K562 (cell line): ENCODE data around the gene LST1. TPM values are rescaled to one million over a fixed set of nuclear protein-coding genes. Genes with fewer than 3 reads are reported as not detected.

Experiments
- ATAC-seq: fragments of 200-7000 bp; cut with Tn5 transposase; 3 replicates; pipeline ENCODE4 v1.9.1; 2020; ENCODE audit warnings: moderate library complexity
- BruUV-seq: library from RNA; stranded (reverse); fragments of 400-500 nt; replicated peaks from 2 replicates; lab custom pipeline; 2021; lab: Mats Ljungman, UMichigan
- CTCF ChIA-PET: fragments of 300-600 bp; formaldehyde crosslinking; extraction: SDS; loops from one replicate; lab custom pipeline; 2021; ENCODE audit warnings: low intra/inter-chr PET ratio; lab: Yijun Ruan, JAX
- POLR2A ChIA-PET: fragments of 300-600, 350-650 bp; sonication (Branson Sonifier 250); formaldehyde crosslinking; extraction: SDS; loops from one replicate; lab custom pipeline; 2021; ENCODE audit warnings: antibody characterized with exemption, inconsistent platforms; lab: Yijun Ruan, JAX
- DNase-seq, 4 experiments: peaks; one replicate each; pipeline versions ENCODE4 v3.0.0 to v3.0.0-alpha.2; 2011 to 2018; ENCODE audit warnings: low spot score in 3 of 4, mixed read lengths in 3 of 4; ENCODE audit errors: extremely low read depth in 1 of 4
- FAIRE-seq: peaks from 2 replicates; lab custom pipeline; 2011; peaks lifted over from hg19 to GRCh38; lab: Jason Lieb, UNC
- H2AFZ ChIP-seq: 2 replicates; pipeline ENCODE4 v1.6.0; 2011; ENCODE audit warnings: low read depth, low read length, control low read depth, inconsistent platforms
- H3K27ac ChIP-seq: fragments of 200-600 bp; 3 replicates; pipeline ENCODE4 v1.8.0; 2011; ENCODE audit warnings: low read depth, mild to moderate bottlenecking, control low read depth, inconsistent platforms, low read length, moderate library complexity, mixed read lengths; ENCODE audit errors: extremely low read depth
- H3K27me3 ChIP-seq, 2 experiments: fragments of 300-600 bp in 1 of 2; 2 replicates in 1 of 2; 3 replicates in 1 of 2; pipeline versions ENCODE4 v1.6.0 to v1.8.0; 2011; ENCODE audit warnings: inconsistent platforms in 2 of 2, low read length in 2 of 2, mild to moderate bottlenecking in 1 of 2, mixed read lengths in 1 of 2, moderate library complexity in 1 of 2; ENCODE audit not compliant: control insufficient read depth in 2 of 2, insufficient read depth in 2 of 2
- H3K36me3 ChIP-seq: fragments of 300-600 bp; 3 replicates; pipeline ENCODE4 v1.8.0; 2011; ENCODE audit warnings: mild to moderate bottlenecking, low read length, inconsistent platforms; ENCODE audit not compliant: control insufficient read depth, insufficient read depth
- H3K4me1 ChIP-seq, 2 experiments: fragments of 200-600 bp in 1 of 2; replicated peaks in 1 of 2; 2 replicates in 1 of 2; 3 replicates in 1 of 2; pipeline versions ENCODE4 v1.5.1 to v1.8.0; 2011; ENCODE audit warnings: inconsistent platforms in 2 of 2, low read length in 2 of 2, mild to moderate bottlenecking in 1 of 2, mixed read lengths in 1 of 2, moderate library complexity in 1 of 2; ENCODE audit not compliant: control insufficient read depth in 2 of 2, insufficient read depth in 2 of 2
- H3K4me2 ChIP-seq: 2 replicates; pipeline ENCODE4 v1.6.1; 2011; ENCODE audit warnings: low read length, control low read depth, inconsistent platforms, mixed read lengths; ENCODE audit not compliant: insufficient read depth
- H3K4me3 ChIP-seq: fragments of 200-600 bp; sonication (generic), shearing (Covaris generic); 2 replicates; pipeline ENCODE4 v1.5.1; 2016; ENCODE audit warnings: control low read depth, inconsistent platforms
- H3K79me2 ChIP-seq: fragments of 200-600 bp; 3 replicates; pipeline ENCODE4 v1.8.0; 2011; ENCODE audit warnings: low read length, inconsistent platforms; ENCODE audit not compliant: control insufficient read depth, insufficient read depth
- H3K9ac ChIP-seq, 2 experiments: 2 replicates each; pipeline versions ENCODE4 v1.6.0 to v1.6.1; 2011; ENCODE audit warnings: low read depth in 2 of 2, low read length in 2 of 2, control low read depth in 1 of 2, inconsistent platforms in 1 of 2, mild to moderate bottlenecking in 1 of 2, mixed read lengths in 1 of 2; ENCODE audit not compliant: insufficient read depth in 1 of 2
- H3K9me1 ChIP-seq: one replicate; pipeline ENCODE4 v1.6.0; 2011; ENCODE audit warnings: inconsistent platforms, mild to moderate bottlenecking, low read length, moderate library complexity; ENCODE audit not compliant: control insufficient read depth, insufficient read depth
- H3K9me3 ChIP-seq: replicated peaks from 2 replicates; pipeline ENCODE4 v1.5.1; 2011; ENCODE audit warnings: low read depth, low read length, inconsistent platforms; ENCODE audit not compliant: control insufficient read depth, insufficient read depth
- H4K20me1 ChIP-seq: replicated peaks from 2 replicates; pipeline ENCODE4 v1.6.1; 2011; ENCODE audit warnings: low read length, inconsistent platforms, mixed read lengths; ENCODE audit not compliant: control insufficient read depth, insufficient read depth
- CBFA2T2 ChIP-seq: fragments of 450-650 bp; conservative IDR thresholded peaks from 2 replicates; pipeline ENCODE4 v1.6.1; 2017; ENCODE audit warnings: mild to moderate bottlenecking
- CEBPB ChIP-seq: fragments of 450-650 bp; IDR thresholded peaks from 2 replicates; pipeline ENCODE4 v1.6.1; 2016; ENCODE audit warnings: missing genetic modification characterization, missing compliant biosample characterization
- CREB1 ChIP-seq, 2 experiments: sonication (generic) in 1 of 2; formaldehyde crosslinking in 1 of 2; IDR thresholded peaks; 2 replicates each; pipeline versions ENCODE4 v1.6.1 to v1.8.0; 2012 to 2022; ENCODE audit warnings: inconsistent platforms in 1 of 2, mild to moderate bottlenecking in 1 of 2, missing genetic modification reagents in 1 of 2, moderate library complexity in 1 of 2
- EWSR1 ChIP-seq: fragments of 450-650 bp; IDR thresholded peaks from 2 replicates; pipeline ENCODE4 v1.6.1; 2018; ENCODE audit warnings: borderline replicate concordance, mild to moderate bottlenecking, low read depth, moderate library complexity; ENCODE audit not compliant: partially characterized antibody
- HDGF ChIP-seq: fragments of 450-650 bp; IDR thresholded peaks from 2 replicates; pipeline ENCODE4 v1.6.1; 2016
- HMG20B ChIP-seq: fragments of 250-450 bp; sonication (Bioruptor Pico); IDR thresholded peaks from 2 replicates; pipeline ENCODE4 v1.5.0; 2021; ENCODE audit warnings: mild to moderate bottlenecking
- KLF10 ChIP-seq: fragments of 250-450 bp; sonication (Bioruptor Pico); IDR thresholded peaks from 2 replicates; pipeline ENCODE4 v1.6.1; 2021; ENCODE audit warnings: matching md5 sums
- NR2F6 ChIP-seq: fragments of 450-650 bp; formaldehyde crosslinking; IDR thresholded peaks from 2 replicates; pipeline ENCODE4 v1.4.0; 2020; ENCODE audit warnings: mild to moderate bottlenecking
- POLR2AphosphoS2 ChIP-seq: IDR thresholded peaks from 2 replicates; pipeline ENCODE4 v1.6.1; 2012; ENCODE audit warnings: low read length, improper control_type of control experiment
- RNF2 ChIP-seq: sonication (generic); IDR thresholded peaks from 2 replicates; pipeline ENCODE4 v1.6.1; 2016
- ZNF780A ChIP-seq: fragments of 250-450 bp; sonication (Bioruptor Pico); IDR thresholded peaks from 2 replicates; pipeline ENCODE4 v1.5.0; 2021; ENCODE audit warnings: mild to moderate bottlenecking
- ZSCAN32 ChIP-seq: fragments of 450-650 bp; formaldehyde crosslinking; IDR thresholded peaks from 2 replicates; pipeline ENCODE4 v1.4.0; 2020; ENCODE audit warnings: mild to moderate bottlenecking, moderate library complexity
- WGBS: fragments of 100-300 bp; shearing (Covaris generic); methylation state at CpG from one replicate; pipeline ENCODE4 v1.1.6; 2016; ENCODE audit warnings: low coverage, mixed read lengths; ENCODE audit not compliant: insufficient coverage; ENCODE audit errors: missing lambda C conversion rate; 5-methylcytosine and 5-hydroxymethylcytosine counted together
- in situ Hi-C: fragments of 300-500 bp; cut with MboI; formaldehyde crosslinking; loops from 4 replicates; pipeline ENCODE4 v1.15.0; 2018; ENCODE audit warnings: inconsistent platforms, mixed read lengths
- intact Hi-C: fragments of 100-400 bp; cut with micrococcal nuclease; formaldehyde crosslinking; loops from 2 replicates; pipeline ENCODE4 v1.14.2; 2022
- polyA plus RNA-seq, 8 experiments: library from polyadenylated mRNA; depleted of rRNA in 4 of 8; stranded (reverse) in 5 of 8; unstranded in 3 of 8; fragments of >200 nt; fragmentation: Nextera tagmentation in 2 of 8; fragmentation: Illumina TruSeq in 1 of 8; extraction: Ambion mirVana in 2 of 8; extraction: Trizol in 1 of 8; gene quantifications; 2 replicates each; pipeline versions ENCODE4 v1.2.1 to v1.2.3, GENCODE V29; 2011 to 2014; ENCODE audit warnings: inconsistent platforms in 1 of 8, missing spikeins in 1 of 8
- total RNA-seq, 7 experiments: library from RNA; depleted of rRNA in 6 of 7; stranded (reverse); fragments of >200 nt in 6 of 7; fragmentation: Illumina TruSeq in 2 of 7; extraction: Trizol in 2 of 7; gene quantifications; 2 replicates each; pipeline versions ENCODE4 v1.2.1 to v1.2.3, GENCODE V29; 2011 to 2021; ENCODE audit warnings: low replicate concordance in 1 of 7
- TF ChIP-seq, protein P1 (sequence below): sonication (generic); IDR thresholded peaks from 2 replicates; pipeline ENCODE4 v1.6.1; 2016
- TF ChIP-seq, protein P2 (sequence below), 3 experiments: fragments of 200-800 bp in 1 of 3; sonication (Bioruptor generic) in 1 of 3; sonication (generic) in 1 of 3; formaldehyde crosslinking in 1 of 3; IDR thresholded peaks; 2 replicates each; pipeline versions ENCODE4 v1.6.1 to v1.8.0; 2016 to 2022; ENCODE audit warnings: mild to moderate bottlenecking in 2 of 3, missing compliant biosample characterization in 2 of 3, missing genetic modification characterization in 2 of 3, missing genetic modification reagents in 1 of 3
- TF ChIP-seq, protein P3 (sequence below): sonication (generic); formaldehyde crosslinking; IDR thresholded peaks from 2 replicates; pipeline ENCODE4 v1.8.0; 2022; ENCODE audit warnings: missing genetic modification reagents, mild to moderate bottlenecking, borderline replicate concordance
- TF ChIP-seq, protein P4 (sequence below), 2 experiments: fragments of 450-650 bp in 1 of 2; sonication (generic) in 1 of 2; formaldehyde crosslinking; conservative IDR thresholded peaks; 2 replicates each; pipeline versions ENCODE4 v1.4.0 to v1.8.1; 2020 to 2022; ENCODE audit warnings: mild to moderate bottlenecking in 1 of 2, missing genetic modification reagents in 1 of 2

LST1 gene
- total and polyA plus RNA-seq, 9 of the 15 experiments (the other 6 are each of a cell fraction or from before 2014, with no cell fraction given) = 0.82 to 7.8 (median 1.7) TPM

DNA sequence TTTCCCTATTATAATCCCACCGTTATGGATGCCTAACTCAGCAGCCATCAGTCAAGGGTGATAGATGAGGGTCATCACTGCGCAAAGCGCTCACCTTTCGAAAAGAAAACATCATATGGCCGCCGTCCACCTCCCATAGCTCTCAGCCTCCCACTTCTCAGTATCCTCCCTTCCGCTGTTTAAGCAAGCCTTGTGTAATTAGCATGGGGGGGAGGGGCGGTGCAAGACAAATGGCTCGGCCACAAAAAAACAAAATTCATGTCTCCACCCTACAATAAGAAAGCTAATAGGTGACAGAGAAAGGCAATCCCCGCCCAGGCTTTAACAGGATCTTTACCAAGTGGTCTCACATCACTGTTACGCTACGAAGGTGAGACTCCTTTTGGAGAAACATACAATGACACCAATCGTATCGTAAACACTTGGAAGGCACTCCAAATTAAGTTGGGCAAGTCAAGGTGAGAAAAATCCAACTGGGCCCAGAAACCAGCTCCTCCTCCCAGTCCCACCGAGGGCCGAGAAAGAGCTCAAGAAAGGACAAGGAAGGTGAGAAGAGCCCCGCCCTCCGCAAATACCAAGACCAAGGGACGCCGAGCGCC is 44.9 kb upstream of the LST1 start:
- BruUV-seq = TSS peak; percentile 65
- no peak for FAIRE-seq
- TF ChIP-seq HDGF (0 out of 2 replicates have a peak, but pooled peaks have one; percentile 63), ZSCAN32 (CRISPR knock-in tag) (peak; percentile 38; the same call in 1 of the 2 replicates), HMG20B (CRISPR knock-in tag) (no peak), CEBPB (tag) (peak; percentile 92), POLR2AphosphoS2 (0 out of 2 replicates have a peak, but pooled peaks have one; percentile 24), KLF10 (CRISPR knock-in tag) (no peak), ZNF780A (CRISPR knock-in tag) (no peak), NR2F6 (CRISPR knock-in tag) (no peak), RNF2 (peak; percentile 67; the same call in 1 of the 2 replicates), CREB1 (IDR thresholded peaks at IDR 0.05) (no peak), CREB1 (CRISPR knock-in tag; IDR thresholded peaks at IDR 0.05) (no peak), CBFA2T2 (no peak), EWSR1 (no peak)
- TF ChIP-seq, protein P1, sequence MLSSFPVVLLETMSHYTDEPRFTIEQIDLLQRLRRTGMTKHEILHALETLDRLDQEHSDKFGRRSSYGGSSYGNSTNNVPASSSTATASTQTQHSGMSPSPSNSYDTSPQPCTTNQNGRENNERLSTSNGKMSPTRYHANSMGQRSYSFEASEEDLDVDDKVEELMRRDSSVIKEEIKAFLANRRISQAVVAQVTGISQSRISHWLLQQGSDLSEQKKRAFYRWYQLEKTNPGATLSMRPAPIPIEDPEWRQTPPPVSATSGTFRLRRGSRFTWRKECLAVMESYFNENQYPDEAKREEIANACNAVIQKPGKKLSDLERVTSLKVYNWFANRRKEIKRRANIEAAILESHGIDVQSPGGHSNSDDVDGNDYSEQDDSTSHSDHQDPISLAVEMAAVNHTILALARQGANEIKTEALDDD = 0 out of 2 replicates have a peak, but pooled peaks have one; percentile 11
- TF ChIP-seq, protein P2, sequence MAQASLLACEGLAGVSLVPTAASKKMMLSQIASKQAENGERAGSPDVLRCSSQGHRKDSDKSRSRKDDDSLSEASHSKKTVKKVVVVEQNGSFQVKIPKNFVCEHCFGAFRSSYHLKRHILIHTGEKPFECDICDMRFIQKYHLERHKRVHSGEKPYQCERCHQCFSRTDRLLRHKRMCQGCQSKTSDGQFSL (CRISPR knock-in tag; IDR thresholded peaks at IDR 0.05) = 0 out of 2 replicates have a peak, but pooled peaks have one; percentile 64
- TF ChIP-seq, protein P2 (tag; IDR thresholded peaks at IDR 0.05) = no peak
- TF ChIP-seq, protein P3, sequence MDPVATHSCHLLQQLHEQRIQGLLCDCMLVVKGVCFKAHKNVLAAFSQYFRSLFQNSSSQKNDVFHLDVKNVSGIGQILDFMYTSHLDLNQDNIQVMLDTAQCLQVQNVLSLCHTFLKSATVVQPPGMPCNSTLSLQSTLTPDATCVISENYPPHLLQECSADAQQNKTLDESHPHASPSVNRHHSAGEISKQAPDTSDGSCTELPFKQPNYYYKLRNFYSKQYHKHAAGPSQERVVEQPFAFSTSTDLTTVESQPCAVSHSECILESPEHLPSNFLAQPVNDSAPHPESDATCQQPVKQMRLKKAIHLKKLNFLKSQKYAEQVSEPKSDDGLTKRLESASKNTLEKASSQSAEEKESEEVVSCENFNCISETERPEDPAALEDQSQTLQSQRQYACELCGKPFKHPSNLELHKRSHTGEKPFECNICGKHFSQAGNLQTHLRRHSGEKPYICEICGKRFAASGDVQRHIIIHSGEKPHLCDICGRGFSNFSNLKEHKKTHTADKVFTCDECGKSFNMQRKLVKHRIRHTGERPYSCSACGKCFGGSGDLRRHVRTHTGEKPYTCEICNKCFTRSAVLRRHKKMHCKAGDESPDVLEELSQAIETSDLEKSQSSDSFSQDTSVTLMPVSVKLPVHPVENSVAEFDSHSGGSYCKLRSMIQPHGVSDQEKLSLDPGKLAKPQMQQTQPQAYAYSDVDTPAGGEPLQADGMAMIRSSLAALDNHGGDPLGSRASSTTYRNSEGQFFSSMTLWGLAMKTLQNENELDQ (CRISPR knock-in tag) = 0 out of 2 replicates have a peak, but pooled peaks have one; percentile 34
- TF ChIP-seq, protein P4, sequence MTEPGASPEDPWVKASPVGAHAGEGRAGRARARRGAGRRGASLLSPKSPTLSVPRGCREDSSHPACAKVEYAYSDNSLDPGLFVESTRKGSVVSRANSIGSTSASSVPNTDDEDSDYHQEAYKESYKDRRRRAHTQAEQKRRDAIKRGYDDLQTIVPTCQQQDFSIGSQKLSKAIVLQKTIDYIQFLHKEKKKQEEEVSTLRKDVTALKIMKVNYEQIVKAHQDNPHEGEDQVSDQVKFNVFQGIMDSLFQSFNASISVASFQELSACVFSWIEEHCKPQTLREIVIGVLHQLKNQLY (CRISPR knock-in tag; conservative IDR thresholded peaks at IDR 0.05) = no peak

More for the DNA sequence above, 44.9 kb upstream of the LST1 start:
- POLR2A ChIA-PET = interaction anchor here (0.6 to 4.8 kb wide), 44 partner anchors 10 to 639 kb away, joined by 3 to 107 read pairs (median 4); partner anchors contain the start of genes BAG6, C6orf47, HSPA1A and HSPA1L
- peaks cover 15% of the 10 kb centered on the region for H3K9me1 ChIP-seq
- H3K27me3 ChIP-seq = no peaks in the 10 kb centered on the region
- H4K20me1 ChIP-seq = peaks cover 33% of the 10 kb centered on the region
- WGBS = 0% methylated on average over 21 of the region's 21 CpGs
- peaks cover 73% of the 10 kb centered on the region for H3K79me2 ChIP-seq
- ATAC-seq = peak; percentile 70
- intact Hi-C loops (loop anchor here (1.0 to 10.0 kb wide), 3 partner anchors 49 to 234 kb away; partner anchors contain the start of gene VWA7), in situ Hi-C loops (loop anchor here (25.0 kb wide), 1 partner anchor 1421 kb away; the partner anchor contains the start of genes BRD2 and HLA-DMA)
- CTCF ChIA-PET = interaction anchor here (0.8 kb wide), 1 partner anchor 50 kb away, joined by 3 read pairs; no protein-coding TSS in a partner anchor
- DNase-seq = peak; percentile 59 to 88 (median 70)
- H3K9ac ChIP-seq = peak overlapping the region; percentile 92 to 97
- H2AFZ ChIP-seq = peak overlapping the region; percentile 99
- H3K4me3 ChIP-seq = peak overlapping the region; percentile 76
- H3K9me3 ChIP-seq = no peaks in the 10 kb centered on the region
- H3K36me3 ChIP-seq = peaks cover 53% of the 10 kb centered on the region
- peaks cover 6 to 24% of the 10 kb centered on the region in 2 experiments; a peak in 4 of 5 replicates for H3K4me1 ChIP-seq
- H3K27ac ChIP-seq = peak overlapping the region; percentile 98
- H3K4me2 ChIP-seq = peak overlapping the region; percentile 98
